ENCODE results near the gene GMFB.
"Not testable (repeated sequence)": the region's sequence is repeated elsewhere in the genome, so short reads cannot be mapped to it uniquely, and the experiment has no call there.

Gene GMFB

GRCh38 chr14:54442961-54443360 lies 45.8 kb downstream of the GMFB start:
- ATAC-seq (ENCODE audit: low read depth); H3K27ac Mint-ChIP-seq; DNase-seq (ENCODE audit: low spot score in 2 of 2); H3K27me3 Mint-ChIP-seq; H3K9me3 Mint-ChIP-seq; H3K4me3 Mint-ChIP-seq; H3K36me3 Mint-ChIP-seq: not testable (repeated sequence)
- peaks cover 12% of the 10 kb centered on the region for H3K4me1 Mint-ChIP-seq

GRCh38 chr14:54440873-54441868 lies 47.6 kb downstream of the GMFB start, which contains the start of gene CNIH1:
Gene CNIH1 (minus strand): TSS chr14:54441374. CDS start chr14:54441327, 47 bp downstream.
- DNase-seq (ENCODE audit: low spot score in 2 of 2) (peak; percentile 98 to 99), ATAC-seq (ENCODE audit: low read depth) (peak; percentile 94)
- Mint-ChIP-seq H3K4me1 (peaks cover 17% of the 10 kb centered on the region), H3K4me3 (peak within 1 kb of the TSS; percentile 85), H3K27me3 (no peaks in the 10 kb centered on the region), H3K9me3 (no peaks in the 10 kb centered on the region), H3K27ac (peak within 1 kb of the TSS; percentile 93), H3K36me3 (no peaks in the 10 kb centered on the region)

- Mint-ChIP-seq H3K4me3 (peak overlapping the region; percentile 85), H3K27me3 (no peaks in the 10 kb centered on the region), H3K36me3 (peaks cover 4% of the 10 kb centered on the region), H3K27ac (peak overlapping the region; percentile 93), H3K9me3 (no peaks in the 10 kb centered on the region), H3K4me1 (peaks cover 22% of the 10 kb centered on the region)
- ATAC-seq (ENCODE audit: low read depth) = no peak
- DNase-seq (ENCODE audit: low spot score in 2 of 2) = no peak
Measured at GRCh38 chr14:54440476-54440872, 48.3 kb downstream of the GMFB start.

- ATAC-seq (ENCODE audit: low read depth) = no peak
- Mint-ChIP-seq H3K36me3 (peaks cover 4% of the 10 kb centered on the region), H3K27me3 (no peaks in the 10 kb centered on the region), H3K4me1 (peaks cover 26% of the 10 kb centered on the region), H3K9me3 (no peaks in the 10 kb centered on the region), H3K4me3 (peak overlapping the region; percentile 85), H3K27ac (peak overlapping the region; percentile 93)
- no peak for DNase-seq (ENCODE audit: low spot score in 2 of 2)
Measured at GRCh38 chr14:54440037-54440436, 48.7 kb downstream of the GMFB start.

- Mint-ChIP-seq H3K36me3 (peaks cover 9% of the 10 kb centered on the region), H3K4me3 (no peak overlapping the region), H3K4me1 (peaks cover 33% of the 10 kb centered on the region), H3K9me3 (no peaks in the 10 kb centered on the region), H3K27me3 (no peaks in the 10 kb centered on the region), H3K27ac (no peak overlapping the region)
- ATAC-seq (ENCODE audit: low read depth) (no peak), DNase-seq (ENCODE audit: low spot score in 2 of 2) (no peak)
Measured at GRCh38 chr14:54438703-54439102, 50.1 kb downstream of the GMFB start.

- not testable (repeated sequence) for H3K36me3 Mint-ChIP-seq; H3K27me3 Mint-ChIP-seq; DNase-seq (ENCODE audit: low spot score in 2 of 2); H3K9me3 Mint-ChIP-seq; H3K27ac Mint-ChIP-seq; H3K4me3 Mint-ChIP-seq; ATAC-seq (ENCODE audit: low read depth)
- peaks cover 34% of the 10 kb centered on the region for H3K4me1 Mint-ChIP-seq
Measured at GRCh38 chr14:54437954-54438353, 50.8 kb downstream of the GMFB start.

GRCh38 chr14:54435500-54435981 lies 53.2 kb downstream of the GMFB start:
- peaks cover 13% of the 10 kb centered on the region for H3K36me3 Mint-ChIP-seq
- H3K4me1 Mint-ChIP-seq = peaks cover 28% of the 10 kb centered on the region
- peak overlapping the region; percentile 83 for H3K27ac Mint-ChIP-seq
- peak; percentile 37 for ATAC-seq (ENCODE audit: low read depth)
- H3K4me3 Mint-ChIP-seq = peak overlapping the region; percentile 58
- H3K27me3 Mint-ChIP-seq = no peaks in the 10 kb centered on the region
- no peaks in the 10 kb centered on the region for H3K9me3 Mint-ChIP-seq
- DNase-seq (ENCODE audit: low spot score in 2 of 2) = no peak

GRCh38 chr14:54428527-54428926 lies 60.3 kb downstream of the GMFB start:
- Mint-ChIP-seq H3K36me3 (peaks cover 20% of the 10 kb centered on the region), H3K4me1 (no peaks in the 10 kb centered on the region), H3K27me3 (no peaks in the 10 kb centered on the region), H3K27ac (no peak overlapping the region), H3K9me3 (no peaks in the 10 kb centered on the region), H3K4me3 (no peak overlapping the region)
- DNase-seq (ENCODE audit: low spot score in 2 of 2) = no peak
- no peak for ATAC-seq (ENCODE audit: low read depth)

GRCh38 chr14:54427871-54428270 lies 60.9 kb downstream of the GMFB start:
- H3K27me3 Mint-ChIP-seq = no peaks in the 10 kb centered on the region
- ATAC-seq (ENCODE audit: low read depth) (no peak), DNase-seq (ENCODE audit: low spot score in 2 of 2) (no peak)
- peaks cover 20% of the 10 kb centered on the region for H3K36me3 Mint-ChIP-seq
- no peaks in the 10 kb centered on the region for H3K4me1 Mint-ChIP-seq
- H3K27ac Mint-ChIP-seq = no peak overlapping the region
- no peaks in the 10 kb centered on the region for H3K9me3 Mint-ChIP-seq
- no peak overlapping the region for H3K4me3 Mint-ChIP-seq

GRCh38 chr14:54425537-54426274 lies 63.1 kb downstream of the GMFB start:
- Mint-ChIP-seq H3K36me3 (peaks cover 17% of the 10 kb centered on the region), H3K27ac (no peak overlapping the region), H3K4me1 (no peaks in the 10 kb centered on the region), H3K4me3 (no peak overlapping the region), H3K27me3 (no peaks in the 10 kb centered on the region), H3K9me3 (no peaks in the 10 kb centered on the region)
- DNase-seq (ENCODE audit: low spot score in 2 of 2) (no peak), ATAC-seq (ENCODE audit: low read depth) (no peak)

GRCh38 chr14:54425068-54425467 lies 63.7 kb downstream of the GMFB start:
- Mint-ChIP-seq H3K27me3 (no peaks in the 10 kb centered on the region), H3K4me3 (no peak overlapping the region), H3K9me3 (no peaks in the 10 kb centered on the region), H3K27ac (no peak overlapping the region), H3K36me3 (peaks cover 17% of the 10 kb centered on the region), H3K4me1 (no peaks in the 10 kb centered on the region)
- DNase-seq (ENCODE audit: low spot score in 2 of 2) (no peak), ATAC-seq (ENCODE audit: low read depth) (no peak)
